GM08714 (cell line): Measurements from ENCODE around the gene ANKEF1.

ENCODE experiments used
- H3K4me3 ChIP-seq: fragments of 200-500 bp; sonication (Bioruptor generic); 2 replicates; pipeline ENCODE4 v1.5.1; 2014; ENCODE audit warnings: mild to moderate bottlenecking, low read length, inconsistent platforms
- ZNF274 ChIP-seq: IDR thresholded peaks from 2 replicates; pipeline ENCODE4 v1.6.1; 2012; ENCODE audit warnings: mild to moderate bottlenecking, low read depth, low read length

Gene ANKEF1

DNA sequence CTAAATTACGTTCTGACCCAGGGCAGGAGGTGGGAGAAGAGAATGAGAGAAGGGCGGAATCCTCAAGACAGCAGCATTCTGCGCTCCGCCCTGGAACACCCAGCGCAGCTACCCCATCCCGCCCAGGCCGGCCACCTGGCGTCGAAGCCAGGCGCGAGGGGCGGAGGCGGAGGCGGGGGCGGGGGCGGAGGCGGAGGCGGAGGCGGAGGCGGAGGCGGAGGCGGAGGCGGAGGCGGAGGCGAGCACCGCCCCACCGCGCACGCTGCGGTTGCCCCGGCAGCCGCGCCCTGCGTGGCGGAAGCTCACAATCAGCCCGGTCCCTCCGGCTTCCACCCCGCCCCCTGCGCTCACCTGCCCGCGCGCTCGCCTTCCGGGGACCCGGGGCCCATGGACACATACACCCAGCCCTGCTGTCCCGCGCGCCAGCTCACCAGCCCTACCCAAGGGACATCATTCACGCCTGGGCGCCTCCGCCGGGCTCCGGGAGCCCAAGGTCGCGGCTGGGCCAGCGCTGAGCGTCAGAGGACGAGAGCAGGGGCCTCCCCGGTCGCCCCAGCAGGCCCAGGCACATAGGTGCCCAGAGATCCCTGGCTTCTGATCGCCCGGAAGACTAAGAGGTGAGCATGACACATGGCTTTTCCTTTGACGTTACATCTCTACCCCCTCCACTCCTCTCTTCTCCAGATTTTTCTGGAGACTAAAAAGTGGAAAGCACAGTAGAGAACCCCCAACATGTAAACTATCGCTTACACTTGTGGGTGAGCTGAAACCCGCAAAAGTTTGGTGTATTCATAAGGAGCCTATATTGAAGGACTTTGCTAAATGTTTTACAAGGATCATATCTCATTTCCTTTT lies at the start of gene ANKEF1:
Gene ANKEF1, plus strand, starts transcription at position 271 of the 855 bp plus-strand sequence. CDS start 3,315 bp downstream, outside the sequence.
- no peak for TF ChIP-seq ZNF274
- peak within 1 kb of the TSS; percentile 55; the same call in 1 of the 2 replicates for H3K4me3 ChIP-seq

GRCh38 chr20:9985281-9985680 lies 49.5 kb upstream of the ANKEF1 start:
- TF ChIP-seq ZNF274: no peak
- no peak overlapping the region for H3K4me3 ChIP-seq

DNA sequence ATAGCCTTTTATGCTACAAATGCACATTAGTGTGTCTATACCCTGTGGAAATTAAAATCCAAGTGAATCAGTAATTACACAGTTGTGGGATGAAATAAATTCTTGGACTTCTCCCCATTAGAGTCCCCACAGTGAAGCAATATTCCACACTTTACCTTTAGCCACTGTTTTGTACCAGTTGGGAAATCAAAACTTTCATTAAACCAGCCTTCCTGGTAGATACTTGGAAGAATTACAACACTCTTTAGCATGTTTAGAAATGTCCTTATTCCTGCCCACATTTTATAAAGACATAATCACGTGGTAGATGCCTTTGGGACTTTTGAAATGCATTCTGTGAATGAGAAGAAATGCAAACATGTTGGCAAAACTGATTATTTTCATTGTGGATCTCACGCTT lies 49.0 kb upstream of the ANKEF1 start:
- no peak for TF ChIP-seq ZNF274
- no peak overlapping the region for H3K4me3 ChIP-seq

GRCh38 chr20:9989066-9989724 lies 45.6 kb upstream of the ANKEF1 start:
- no peak for TF ChIP-seq ZNF274
- H3K4me3 ChIP-seq: no peak overlapping the region

DNA sequence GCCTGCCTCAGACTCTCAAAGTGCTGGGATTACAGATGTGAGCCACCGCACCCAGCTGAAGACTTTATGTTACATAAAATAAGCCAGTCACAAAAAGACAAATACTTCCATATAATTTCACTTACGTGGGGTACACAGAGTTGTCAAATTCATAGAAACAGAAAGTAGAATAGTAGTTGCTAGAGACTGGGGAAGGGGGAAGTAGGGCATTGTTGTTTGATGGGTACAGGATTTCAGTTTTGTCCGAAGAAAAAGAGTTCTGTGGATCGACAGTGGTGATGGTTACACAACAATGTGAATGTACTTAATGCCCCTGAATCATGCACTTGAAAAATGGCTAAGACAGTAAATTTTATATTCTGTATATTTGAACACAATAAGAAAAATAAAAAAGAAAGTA lies 41.6 kb upstream of the ANKEF1 start:
- TF ChIP-seq ZNF274: no peak
- no peak overlapping the region for H3K4me3 ChIP-seq

GRCh38 chr20:9994676-9995075 lies 40.1 kb upstream of the ANKEF1 start:
- TF ChIP-seq ZNF274: no peak

DNA sequence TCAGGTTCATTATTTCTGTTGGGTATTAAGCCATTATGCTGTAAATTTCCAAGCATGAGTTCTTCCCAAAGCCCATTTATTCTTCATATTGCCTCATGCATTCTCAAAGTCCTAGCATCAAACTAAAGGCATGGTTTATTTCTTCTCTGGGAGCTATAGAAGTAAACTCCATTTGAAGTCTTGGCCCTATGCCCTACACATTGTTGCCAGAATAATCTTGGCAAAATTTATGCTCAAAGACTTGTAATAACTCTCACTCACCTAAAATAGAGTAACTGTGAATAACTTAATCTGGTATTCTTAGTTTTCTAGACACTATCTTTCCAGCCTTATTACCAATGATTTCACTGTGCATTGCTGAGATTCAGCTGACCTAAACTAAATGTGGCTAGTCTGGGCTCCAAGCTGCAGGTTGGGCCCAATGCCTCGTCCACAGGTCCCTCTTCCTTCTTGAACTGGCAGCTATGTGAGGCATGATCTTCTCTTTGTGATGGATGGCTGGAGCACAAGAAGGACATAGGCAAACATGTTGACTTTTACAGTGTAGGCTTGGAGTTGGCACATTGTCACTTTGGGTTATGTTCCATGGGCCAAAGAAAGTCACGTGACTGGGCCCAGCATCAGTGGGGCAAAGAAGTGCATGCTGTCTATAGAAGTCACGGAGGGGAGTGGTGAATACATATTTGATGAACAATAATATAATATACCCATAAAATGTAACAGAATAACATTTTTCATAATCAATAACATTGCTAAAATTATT lies 39.1 kb upstream of the ANKEF1 start:
- TF ChIP-seq ZNF274: no peak
- no peak overlapping the region for H3K4me3 ChIP-seq

More at GRCh38 chr20:9994676-9995075, 40.1 kb upstream of the ANKEF1 start:
- H3K4me3 ChIP-seq: no peak overlapping the region

DNA sequence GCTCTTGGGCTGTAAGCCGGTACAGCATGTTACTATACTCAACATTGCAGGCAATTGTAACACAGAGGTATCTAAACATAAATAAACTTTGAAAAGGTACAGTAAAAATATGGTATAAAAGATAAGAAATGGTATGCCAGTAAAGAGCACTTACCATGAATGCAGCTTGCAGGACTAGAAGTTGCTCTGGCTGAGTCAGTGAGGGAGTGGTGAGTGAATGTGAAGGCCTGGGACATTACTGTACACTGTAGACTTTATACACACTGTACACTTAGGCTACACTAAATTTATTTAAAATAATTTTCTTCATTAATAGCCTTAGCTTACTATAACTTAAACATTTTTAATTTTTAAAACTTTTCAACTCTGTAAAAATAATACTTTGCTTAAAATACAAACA lies 37.8 kb upstream of the ANKEF1 start:
- H3K4me3 ChIP-seq: no peak overlapping the region
- no peak for TF ChIP-seq ZNF274

GRCh38 chr20:9999645-10000044 lies 35.1 kb upstream of the ANKEF1 start:
- no peak for TF ChIP-seq ZNF274
- no peak overlapping the region for H3K4me3 ChIP-seq

GRCh38 chr20:10002866-10003265 lies 31.9 kb upstream of the ANKEF1 start:
- no peak overlapping the region for H3K4me3 ChIP-seq
- TF ChIP-seq ZNF274: no peak

DNA sequence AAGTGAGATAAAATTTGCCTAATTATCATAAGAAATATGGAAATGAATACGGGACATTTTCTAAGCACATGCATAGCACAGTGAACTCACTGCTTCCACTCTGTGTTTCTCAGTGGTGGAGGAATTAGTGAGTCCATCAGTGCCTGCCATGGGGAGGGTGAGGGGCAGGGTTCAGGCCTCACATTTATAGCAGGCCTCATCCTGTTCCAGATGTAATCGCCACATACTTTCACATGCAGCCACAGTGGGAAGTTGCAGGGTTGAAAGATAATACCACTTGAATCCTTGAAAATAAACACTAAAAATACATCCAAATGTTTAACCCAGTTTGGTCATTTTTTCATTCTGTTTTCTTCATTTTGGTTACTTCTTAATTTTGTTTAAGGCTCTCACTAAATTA lies 29.9 kb upstream of the ANKEF1 start:
- TF ChIP-seq ZNF274: no peak
- no peak overlapping the region for H3K4me3 ChIP-seq

GRCh38 chr20:10005885-10006284 lies 28.9 kb upstream of the ANKEF1 start:
- H3K4me3 ChIP-seq: no peak overlapping the region
- no peak for TF ChIP-seq ZNF274

GRCh38 chr20:10006447-10007090 lies 28.2 kb upstream of the ANKEF1 start:
- no peak for TF ChIP-seq ZNF274
- no peak overlapping the region for H3K4me3 ChIP-seq

DNA sequence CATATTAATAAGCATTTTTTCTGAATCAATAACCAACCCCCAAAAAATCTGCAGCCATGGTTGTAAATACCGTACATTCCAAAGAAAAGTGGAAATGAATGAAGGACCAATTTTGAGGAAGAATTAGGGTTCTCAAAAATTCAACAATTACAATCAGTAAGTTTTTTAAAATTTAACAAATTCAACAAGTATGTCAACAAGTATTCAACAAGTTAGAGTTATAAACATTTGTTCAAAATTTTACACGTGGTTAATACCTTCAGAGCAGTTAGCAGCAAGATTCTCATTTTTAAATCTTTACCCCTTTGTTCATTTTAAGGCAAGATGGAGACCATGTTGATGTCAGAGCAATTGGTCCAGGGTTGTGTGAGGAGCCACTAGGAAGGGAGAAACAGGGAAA lies 27.6 kb upstream of the ANKEF1 start:
- no peak for TF ChIP-seq ZNF274
- H3K4me3 ChIP-seq: no peak overlapping the region
